PC-9 (cell line): ENCODE measurements around the gene RPS27. TPM values are rescaled to one million over a fixed set of nuclear protein-coding genes. Genes with fewer than 3 reads are reported as not detected.

Source experiments
- BruUV-seq: library from RNA; stranded (reverse); fragments of 400-500 nt; replicated peaks from 2 replicates; lab custom pipeline; 2021; lab: Mats Ljungman, UMichigan
- CTCF ChIA-PET: fragments of 300-600 bp; sonication (Branson Sonifier 250); formaldehyde crosslinking; loops from one replicate; lab custom pipeline; 2022; ENCODE audit warnings: antibody characterized with exemption; lab: Charles Lee
- POLR2A ChIA-PET: fragments of 300-600 bp; sonication (Branson Sonifier 250); formaldehyde crosslinking; loops from one replicate; lab custom pipeline; 2022; ENCODE audit warnings: antibody characterized with exemption; ENCODE audit not compliant: unreplicated experiment; lab: Charles Lee
- DNase-seq, 2 experiments: peaks; one replicate each; pipeline versions ENCODE4 v3.0.0 to v3.0.0-alpha.2; 2015 to 2022; ENCODE audit warnings: mixed read lengths in 1 of 2
- H2AFZ ChIP-seq: fragments of 200-600 bp; sonication (generic); 2 replicates; pipeline ENCODE4 v1.8.1; 2017; ENCODE audit warnings: antibody characterized with exemption
- H3F3A ChIP-seq: fragments of 200-600 bp; sonication (generic); 2 replicates; pipeline ENCODE4 v1.8.1; 2017; ENCODE audit warnings: antibody characterized with exemption, mild to moderate bottlenecking, low read depth; ENCODE audit not compliant: insufficient read depth
- H3K27ac ChIP-seq: fragments of 200-600 bp; sonication (generic); 2 replicates; pipeline ENCODE4 v1.6.1; 2016; ENCODE audit warnings: mixed run types
- H3K27me3 ChIP-seq: fragments of 200-600 bp; sonication (generic); 2 replicates; pipeline ENCODE4 v1.6.1; 2016; ENCODE audit warnings: low read depth, mixed run types; ENCODE audit not compliant: insufficient read depth
- H3K36me3 ChIP-seq: fragments of 200-600 bp; sonication (generic); 2 replicates; pipeline ENCODE4 v1.6.1; 2016; ENCODE audit warnings: low read depth, mixed run types
- H3K4me1 ChIP-seq: fragments of 200-600 bp; sonication (generic); replicated peaks from 2 replicates; pipeline ENCODE4 v1.6.1; 2016; ENCODE audit warnings: mixed run types; ENCODE audit not compliant: insufficient read depth
- H3K4me2 ChIP-seq: fragments of 200-600 bp; sonication (generic); 2 replicates; pipeline ENCODE4 v1.6.1; 2017; ENCODE audit warnings: mixed run types
- H3K4me3 ChIP-seq: fragments of 200-600 bp; sonication (generic); 2 replicates; pipeline ENCODE4 v1.6.1; 2016; ENCODE audit warnings: mixed run types
- H3K79me2 ChIP-seq: fragments of 200-600 bp; sonication (generic); 2 replicates; pipeline ENCODE4 v1.6.1; 2017; ENCODE audit warnings: low read depth, mixed run types
- H3K9me2 ChIP-seq: fragments of 200-600 bp; sonication (generic); 2 replicates; pipeline ENCODE4 v1.8.1; 2017; ENCODE audit warnings: mild to moderate bottlenecking; ENCODE audit not compliant: insufficient read depth
- H3K9me3 ChIP-seq: fragments of 200-600 bp; sonication (generic); 2 replicates; pipeline ENCODE4 v1.8.1; 2016; ENCODE audit warnings: low read depth; ENCODE audit not compliant: insufficient read depth
- H4K20me1 ChIP-seq: fragments of 200-600 bp; sonication (generic); 2 replicates; pipeline ENCODE4 v1.8.1; 2017; ENCODE audit not compliant: insufficient read depth
- CTCF ChIP-seq: fragments of 200-600 bp; sonication (generic); conservative IDR thresholded peaks from 2 replicates; pipeline ENCODE4 v1.6.1; 2017; ENCODE audit warnings: mixed run types, antibody characterized with exemption, mild to moderate bottlenecking, moderate library complexity
- EZH2 ChIP-seq: fragments of 200-600 bp; sonication (generic); IDR thresholded peaks from 2 replicates; pipeline ENCODE4 v1.8.0; 2017; ENCODE audit warnings: antibody characterized with exemption, low read depth
- intact Hi-C: fragments of 100-400 bp; cut with micrococcal nuclease; formaldehyde crosslinking; loops from one replicate; pipeline ENCODE4 v1.10.0; 2022; ENCODE audit not compliant: unreplicated experiment
- total RNA-seq: library from RNA; stranded (reverse); gene quantifications from 2 replicates; pipeline ENCODE4 v1.2.3, GENCODE V29; 2021

The RPS27 gene
- total RNA-seq, 1 experiment from 2014 or later: 1,409 TPM

GRCh38 chr1:153985341-153985912, 5.1 kb upstream of the RPS27 start:
- H3K9me3 ChIP-seq: no peaks in the 10 kb centered on the region
- peak in 1 of 2 experiments; percentile 8 for DNase-seq
- ChIA-PET POLR2A (interaction anchor here (0.5 kb wide), 2 partner anchors 18 to 301 kb away, joined by 4 to 5 read pairs; no protein-coding TSS in a partner anchor), CTCF (no interaction called here)
- no peak for TF ChIP-seq CTCF
- no peak for TF ChIP-seq EZH2
- no peak overlapping the region for H3K27ac ChIP-seq
- peak overlapping the region; percentile 93 for H2AFZ ChIP-seq
- no peaks in the 10 kb centered on the region for H4K20me1 ChIP-seq
- TSS peak; percentile 12 for BruUV-seq
- 0 out of 2 replicates have a peak, but pooled peaks cover 3% of the 10 kb centered on the region for H3K79me2 ChIP-seq
- peaks cover 12% of the 10 kb centered on the region; the same call in 1 of the 2 replicates for H3F3A ChIP-seq
- peaks cover 15% of the 10 kb centered on the region for H3K4me1 ChIP-seq
- peak overlapping the region; percentile 72 for H3K4me3 ChIP-seq
- intact Hi-C loops: loop anchor here (5.0 kb wide), 4 partner anchors 208 to 473 kb away; partner anchors contain the start of genes ILF2, S100A2 and SLC27A3
- H3K27me3 ChIP-seq: no peaks in the 10 kb centered on the region
- H3K4me2 ChIP-seq: peak overlapping the region; percentile 96
- H3K36me3 ChIP-seq: no peaks in the 10 kb centered on the region
- no peaks in the 10 kb centered on the region for H3K9me2 ChIP-seq

- peak within 1 kb of the TSS; percentile 72 for H3K4me3 ChIP-seq
- TF ChIP-seq CTCF (no peak), EZH2 (no peak)
- intact Hi-C loops: loop anchor here (1.0 to 5.0 kb wide), 10 partner anchors 19 to 634 kb away; partner anchors contain the start of genes CREB3L4, ILF2, S100A2 and SLC27A3
- ChIA-PET CTCF (interaction anchor here (0.6 to 1.4 kb wide), 5 partner anchors 23 to 201 kb away, joined by 3 to 8 read pairs (median 4); partner anchors contain the start of gene SLC39A1), POLR2A (interaction anchor here (0.5 kb wide), 3 partner anchors 19 to 300 kb away, joined by 4 to 11 read pairs (median 5); no protein-coding TSS in a partner anchor)
- peak within 1 kb of the TSS; percentile 96 for H3K4me2 ChIP-seq
- H3K36me3 ChIP-seq: peaks cover 2% of the 10 kb centered on the region; the same call in 1 of the 2 replicates
- BruUV-seq: no TSS peak
- H3K79me2 ChIP-seq: peaks cover 9% of the 10 kb centered on the region
- peak within 1 kb of the TSS; percentile 93 for H2AFZ ChIP-seq
- peaks cover 15% of the 10 kb centered on the region for H3K4me1 ChIP-seq
- H3K9me2 ChIP-seq: no peaks in the 10 kb centered on the region
- H4K20me1 ChIP-seq: no peaks in the 10 kb centered on the region
- peak; percentile 66 to 76 for DNase-seq
- 0 out of 2 replicates have a peak within 1 kb of the TSS, but pooled peaks have one; percentile 36 for H3K27ac ChIP-seq
- H3F3A ChIP-seq: peaks cover 14% of the 10 kb centered on the region; the same call in 1 of the 2 replicates
- no peaks in the 10 kb centered on the region for H3K9me3 ChIP-seq
- no peaks in the 10 kb centered on the region for H3K27me3 ChIP-seq
Observed at GRCh38 chr1:153985941-153986761, 4.4 kb upstream of the RPS27 start, which contains the start of gene RAB13. Gene RAB13 (minus strand): TSS chr1:153986339. CDS start chr1:153986236, 103 bp downstream.

GRCh38 chr1:153987621-153988020, 2.9 kb upstream of the RPS27 start:
- CTCF ChIA-PET: interaction anchor here (0.5 to 0.7 kb wide), 3 partner anchors 10 to 314 kb away, joined by 4 to 7 read pairs (median 5); partner anchors contain the start of gene JTB
- intact Hi-C loops: loop anchor here (2.0 to 5.0 kb wide), 5 partner anchors 167 to 475 kb away; partner anchors contain the start of genes ILF2, S100A2 and SLC27A3
- no peak overlapping the region for H3K27ac ChIP-seq
- peaks cover 29% of the 10 kb centered on the region for H3F3A ChIP-seq
- H4K20me1 ChIP-seq: no peaks in the 10 kb centered on the region
- no peak overlapping the region for H3K4me2 ChIP-seq
- no TSS peak for BruUV-seq
- no peaks in the 10 kb centered on the region for H3K9me3 ChIP-seq
- no peak for DNase-seq
- H3K4me1 ChIP-seq: peaks cover 21% of the 10 kb centered on the region
- no peak overlapping the region for H3K4me3 ChIP-seq
- H3K79me2 ChIP-seq: peaks cover 22% of the 10 kb centered on the region
- H3K27me3 ChIP-seq: no peaks in the 10 kb centered on the region
- POLR2A ChIA-PET: no interaction called here
- no peak overlapping the region for H2AFZ ChIP-seq
- no peaks in the 10 kb centered on the region for H3K9me2 ChIP-seq
- H3K36me3 ChIP-seq: peaks cover 15% of the 10 kb centered on the region
- TF ChIP-seq EZH2 (no peak), CTCF (no peak)
